GM12873 (cell line): ENCODE measurements around the gene PPP1R12C.

ENCODE experiments used
- CTCF ChIP-seq: IDR thresholded peaks from 2 replicates; pipeline ENCODE4 v1.5.1; 2012; ENCODE audit warnings: low read depth, mild to moderate bottlenecking, moderate library complexity, low read length, control low read depth; ENCODE audit not compliant: insufficient read depth; ENCODE audit errors: missing control alignments

PPP1R12C gene

GRCh38 chr19:55078996-55079395 is 38.4 kb downstream of the PPP1R12C start:
- no peak for TF ChIP-seq CTCF

GRCh38 chr19:55077106-55077505 is 40.3 kb downstream of the PPP1R12C start:
- TF ChIP-seq CTCF = no peak

- TF ChIP-seq CTCF = no peak
These were observed 41.1 kb downstream of the PPP1R12C start for GRCh38 chr19:55076321-55076720.

GRCh38 chr19:55075371-55075998 is 42.0 kb downstream of the PPP1R12C start, which contains the start of gene EPS8L1:
EPS8L1 (plus strand) TSS chr19:55075869; CDS start chr19:55076445, 576 bp downstream.
- TF ChIP-seq CTCF = no peak

GRCh38 chr19:55071913-55072312 is 45.5 kb downstream of the PPP1R12C start:
- TF ChIP-seq CTCF = no peak

GRCh38 chr19:55071129-55071502 is 46.3 kb downstream of the PPP1R12C start:
- TF ChIP-seq CTCF = no peak

- TF ChIP-seq CTCF = no peak
These were observed 46.8 kb downstream of the PPP1R12C start for GRCh38 chr19:55070466-55071128.
